Hepatocyte (in vitro differentiated cells): ENCODE measurements around the gene GJA5. TPM values are rescaled to one million over a fixed set of nuclear protein-coding genes. Genes with fewer than 3 reads are reported as not detected.

Source experiments
- DNase-seq: peaks from one replicate; pipeline ENCODE4 v3.0.0-alpha.2; 2016; ENCODE audit warnings: low spot score
- H2AFZ ChIP-seq: fragments of 200-600 bp; sonication (generic); 2 replicates; pipeline ENCODE4 v1.6.0; 2016; ENCODE audit warnings: antibody characterized with exemption, mild to moderate bottlenecking
- H3K27ac ChIP-seq: fragments of 200-600 bp; sonication (generic); 2 replicates; pipeline ENCODE4 v1.5.1; 2016; ENCODE audit warnings: mild to moderate bottlenecking
- H3K27me3 ChIP-seq: fragments of 200-600 bp; sonication (generic); 2 replicates; pipeline ENCODE4 v1.6.1; 2016
- H3K36me3 ChIP-seq: fragments of 200-600 bp; sonication (generic); replicated peaks from 2 replicates; pipeline ENCODE4 v1.5.1; 2016; ENCODE audit warnings: low read depth; ENCODE audit not compliant: insufficient read depth
- H3K4me1 ChIP-seq: fragments of 200-600 bp; sonication (generic); 2 replicates; pipeline ENCODE4 v1.5.1; 2016; ENCODE audit warnings: mild to moderate bottlenecking, moderate library complexity; ENCODE audit not compliant: insufficient read depth
- H3K4me2 ChIP-seq: fragments of 200-600 bp; sonication (generic); 2 replicates; pipeline ENCODE4 v1.6.0; 2016
- H3K4me3 ChIP-seq: fragments of 200-600 bp; sonication (generic); 2 replicates; pipeline ENCODE4 v1.5.1; 2016; ENCODE audit warnings: mild to moderate bottlenecking
- H3K79me2 ChIP-seq: fragments of 200-600 bp; sonication (generic); 2 replicates; pipeline ENCODE4 v1.6.0; 2017; ENCODE audit warnings: mild to moderate bottlenecking
- H3K9me2 ChIP-seq: fragments of 200-600 bp; sonication (generic); replicated peaks from 2 replicates; pipeline ENCODE4 v1.6.0; 2017; ENCODE audit warnings: mild to moderate bottlenecking; ENCODE audit not compliant: insufficient read depth
- H3K9me3 ChIP-seq: fragments of 200-600 bp; sonication (generic); 2 replicates; pipeline ENCODE4 v1.5.1; 2016; ENCODE audit warnings: low read depth, mild to moderate bottlenecking
- H4K20me1 ChIP-seq: fragments of 200-600 bp; sonication (generic); 2 replicates; pipeline ENCODE4 v1.6.0; 2016; ENCODE audit warnings: mild to moderate bottlenecking; ENCODE audit not compliant: insufficient read depth, poor library complexity, severe bottlenecking
- CTCF ChIP-seq: fragments of 200-600 bp; sonication (generic); IDR thresholded peaks from 2 replicates; pipeline ENCODE4 v1.5.1; 2016; ENCODE audit warnings: antibody characterized with exemption, mild to moderate bottlenecking; ENCODE audit not compliant: poor library complexity
- EZH2 ChIP-seq: fragments of 200-600 bp; sonication (generic); IDR thresholded peaks from 2 replicates; pipeline ENCODE4 v1.6.1; 2016; ENCODE audit warnings: antibody characterized with exemption, mild to moderate bottlenecking, borderline replicate concordance
- EZH2phosphoT487 ChIP-seq: fragments of 200-600 bp; sonication (generic); IDR thresholded peaks from one replicate; pipeline ENCODE4 v1.6.1; 2018; ENCODE audit warnings: antibody characterized with exemption, mild to moderate bottlenecking, low read depth, moderate library complexity; ENCODE audit not compliant: unreplicated experiment, severe bottlenecking
- WGBS: methylation state at CpG from one replicate; pipeline ENCODE4 v1.1.6; 2016; ENCODE audit warnings: low lambda C conversion rate; ENCODE audit errors: missing lambda C conversion rate; 5-methylcytosine and 5-hydroxymethylcytosine counted together
- polyA plus RNA-seq: library from polyadenylated mRNA; unstranded; fragments of >200 nt; fragmentation: Nextera tagmentation; extraction: Ambion mirVana; gene quantifications from 2 replicates; pipeline ENCODE4 v1.2.1, GENCODE V29; 2016
- total RNA-seq: library from RNA; depleted of rRNA; stranded (reverse); fragments of >200 nt; gene quantifications from 2 replicates; pipeline ENCODE4 v1.2.3, GENCODE V29; 2014

Gene GJA5
- total and polyA plus RNA-seq, 2 experiments from 2014 or later: 9.7 to 12.4 TPM

GRCh38 chr1:147786536-147786935 is 26.1 kb upstream of the GJA5 start:
- Histone ChIP-seq H4K20me1 (no peaks in the 10 kb centered on the region), H3K27me3 (no peaks in the 10 kb centered on the region), H3K4me2 (no peak overlapping the region), H3K9me3 (no peaks in the 10 kb centered on the region), H3K79me2 (no peaks in the 10 kb centered on the region), H3K4me3 (no peak overlapping the region), H3K4me1 (peaks cover 10% of the 10 kb centered on the region), H3K9me2 (no peaks in the 10 kb centered on the region), H3K27ac (no peak overlapping the region), H3K36me3 (no peaks in the 10 kb centered on the region), H2AFZ (no peak overlapping the region)
- no peak for DNase-seq
- no peak for TF ChIP-seq CTCF
- TF ChIP-seq EZH2: no peak
- TF ChIP-seq EZH2phosphoT487: no peak
- 75% methylated on average over 3 of the region's 3 CpGs for WGBS

GRCh38 chr1:147785794-147786506 is 25.5 kb upstream of the GJA5 start:
- H4K20me1 ChIP-seq: no peaks in the 10 kb centered on the region
- TF ChIP-seq EZH2phosphoT487 (no peak), EZH2 (no peak), CTCF (no peak)
- no peak overlapping the region for H3K4me3 ChIP-seq
- no peaks in the 10 kb centered on the region for H3K79me2 ChIP-seq
- no peak for DNase-seq
- H3K9me2 ChIP-seq: no peaks in the 10 kb centered on the region
- no peak overlapping the region for H2AFZ ChIP-seq
- 92% methylated on average over 7 of the region's 7 CpGs for WGBS
- H3K27ac ChIP-seq: no peak overlapping the region
- H3K9me3 ChIP-seq: no peaks in the 10 kb centered on the region
- no peak overlapping the region for H3K4me2 ChIP-seq
- peaks cover 10% of the 10 kb centered on the region for H3K4me1 ChIP-seq
- H3K36me3 ChIP-seq: no peaks in the 10 kb centered on the region
- H3K27me3 ChIP-seq: no peaks in the 10 kb centered on the region

GRCh38 chr1:147784941-147785340 is 24.5 kb upstream of the GJA5 start:
- Histone ChIP-seq H3K9me2 (no peaks in the 10 kb centered on the region), H3K4me2 (no peak overlapping the region), H3K4me1 (peaks cover 10% of the 10 kb centered on the region), H3K27ac (no peak overlapping the region), H2AFZ (no peak overlapping the region), H3K36me3 (no peaks in the 10 kb centered on the region), H4K20me1 (no peaks in the 10 kb centered on the region), H3K27me3 (no peaks in the 10 kb centered on the region), H3K79me2 (no peaks in the 10 kb centered on the region), H3K9me3 (no peaks in the 10 kb centered on the region), H3K4me3 (no peak overlapping the region)
- TF ChIP-seq EZH2phosphoT487 (no peak), CTCF (no peak), EZH2 (no peak)
- WGBS: 89% methylated on average over 1 of the region's 1 CpG
- no peak for DNase-seq
